Lung (tissue), 12 donors: ENCODE measurements around the gene RNF2. TPM values are rescaled to one million over a fixed set of nuclear protein-coding genes. Genes with fewer than 3 reads are reported as not detected.

Experiments
- ATAC-seq: fragments of 200-7000 bp; cut with Tn5 transposase; one replicate; pipeline ENCODE4 v1.9.1; 2020; ENCODE audit warnings: moderate number of reproducible peaks; ENCODE audit not compliant: insufficient read depth, low FRiP score
- DNase-seq, 3 donors: peaks; one replicate each; pipeline ENCODE4 v3.0.0-alpha.2; 2013 to 2017
- H3K27ac ChIP-seq, 2 donors: one replicate each; pipeline ENCODE4 v1.5.1; 2013; ENCODE audit warnings: mild to moderate bottlenecking in 2 of 2, moderate library complexity in 2 of 2, control low read depth in 1 of 2, inconsistent platforms in 1 of 2, low read depth in 1 of 2, low read length in 1 of 2
- H3K27me3 ChIP-seq, 3 donors: one replicate each; pipeline ENCODE4 v1.5.1; 2013; ENCODE audit warnings: low read length in 2 of 3; ENCODE audit not compliant: control insufficient read depth in 3 of 3, insufficient read depth in 3 of 3
- H3K36me3 ChIP-seq, 4 donors: one replicate each; pipeline ENCODE4 v1.5.1; 2013; ENCODE audit warnings: low read length in 4 of 4, mild to moderate bottlenecking in 1 of 4, moderate library complexity in 1 of 4; ENCODE audit not compliant: control insufficient read depth in 4 of 4, insufficient read depth in 4 of 4
- H3K4me1 ChIP-seq, 5 donors: one replicate each; pipeline ENCODE4 v1.5.1; 2013; ENCODE audit warnings: low read length in 5 of 5, mild to moderate bottlenecking in 2 of 5, moderate library complexity in 1 of 5; ENCODE audit not compliant: control insufficient read depth in 5 of 5, insufficient read depth in 5 of 5
- H3K4me3 ChIP-seq: one replicate; pipeline ENCODE4 v1.5.1; 2013; ENCODE audit warnings: mild to moderate bottlenecking, control low read depth, moderate library complexity
- H3K9ac ChIP-seq, 2 donors: one replicate each; pipeline ENCODE4 v1.5.1; 2013; ENCODE audit warnings: low read length in 2 of 2, control low read depth in 1 of 2; ENCODE audit not compliant: insufficient read depth in 1 of 2
- H3K9me3 ChIP-seq, 4 donors: one replicate each; pipeline ENCODE4 v1.5.1; 2013; ENCODE audit warnings: low read length in 3 of 4, mild to moderate bottlenecking in 1 of 4, moderate library complexity in 1 of 4; ENCODE audit not compliant: control insufficient read depth in 4 of 4, insufficient read depth in 3 of 4
- CTCF ChIP-seq: IDR thresholded peaks from 2 replicates; pipeline ENCODE4 v1.5.1; 2012; ENCODE audit warnings: mild to moderate bottlenecking; ENCODE audit errors: control extremely low read depth, extremely low read depth
- WGBS, 2 donors: extraction: QIAGEN DNeasy Blood & Tissue Kit; methylation state at CpG; one replicate each; pipeline ENCODE4 v1.1.7; 2013; 5-methylcytosine and 5-hydroxymethylcytosine counted together
- polyA plus RNA-seq, 2 donors: library from polyadenylated mRNA; stranded (reverse); fragments of 200-250 nt; gene quantifications; one replicate each; pipeline ENCODE4 v1.2.1, GENCODE V29; 2013
- total RNA-seq, 2 donors: library from RNA; depleted of rRNA in 1 of 2; stranded (reverse); fragments of >200 nt in 1 of 2; gene quantifications; one replicate each; pipeline ENCODE4 v1.2.1, GENCODE V29; 2014 to 2021
- donor health status: control.
- donor health status: control.
- donor health status: Bipolar disorder and iron deficiency.
- donor health status: healthy.
- donor health status: DM: yes; HTN: yes; CAD: no.

The RNF2 gene
- total and polyA plus RNA-seq, 4 donors, result 4.7 to 31.5 (median 12.2) TPM

GRCh38 chr1:185058110-185058509 is 12.8 kb downstream of the RNF2 start:
- H3K9me3 ChIP-seq, result no peaks in the 10 kb centered on the region
- no peak for TF ChIP-seq CTCF

GRCh38 chr1:185058876-185059275 is 13.5 kb downstream of the RNF2 start:
- WGBS, 2 donors, result 50 to 60% methylated on average over 2 of the region's 2 CpGs
- TF ChIP-seq CTCF, result no peak
- Histone ChIP-seq H3K36me3 (no peaks in the 10 kb centered on the region), H3K4me3 (no peak overlapping the region), H3K27me3 (no peaks in the 10 kb centered on the region), H3K9me3 (peaks cover 0 to 2% (median 0%) of the 10 kb centered on the region in 4 donors), H3K4me1 (peaks cover 0 to 7% (median 3%) of the 10 kb centered on the region in 5 donors), H3K9ac (no peak overlapping the region), H3K27ac (no peak overlapping the region)
- DNase-seq, result no peak
- ATAC-seq, result no peak

More at GRCh38 chr1:185058110-185058509, 12.8 kb downstream of the RNF2 start:
- Histone ChIP-seq H3K27ac (no peak overlapping the region), H3K4me1 (peaks cover 0 to 7% (median 3%) of the 10 kb centered on the region in 5 donors), H3K36me3 (no peaks in the 10 kb centered on the region), H3K9ac (no peak overlapping the region), H3K4me3 (no peak overlapping the region), H3K27me3 (no peaks in the 10 kb centered on the region)
- DNase-seq (no peak), ATAC-seq (no peak)
- 61 to 82% methylated on average over 2 of the region's 2 CpGs for WGBS, 2 donors

GRCh38 chr1:185059950-185060571 is 14.7 kb downstream of the RNF2 start:
- Histone ChIP-seq H3K9me3 (peaks cover 0 to 2% (median 0%) of the 10 kb centered on the region in 4 donors), H3K36me3 (no peaks in the 10 kb centered on the region), H3K4me3 (no peak overlapping the region), H3K27me3 (no peaks in the 10 kb centered on the region), H3K9ac (no peak overlapping the region), H3K27ac (no peak overlapping the region), H3K4me1 (peaks cover 0 to 7% (median 3%) of the 10 kb centered on the region in 5 donors)
- ATAC-seq, result no peak
- TF ChIP-seq CTCF, result no peak
- 87 to 92% methylated on average over 2 of the region's 2 CpGs for WGBS, 2 donors
- DNase-seq, result no peak
